GM18951 (cell line): ENCODE results near the gene PHACTR1.

ENCODE experiments used
- POLR2A ChIP-seq: IDR thresholded peaks from 4 replicates; pipeline ENCODE4 v1.6.1; 2011; ENCODE audit warnings: mild to moderate bottlenecking; ENCODE audit not compliant: insufficient read length, insufficient read depth; ENCODE audit errors: extremely low read depth
- in situ Hi-C: fragments of 300-500 bp; cut with MboI; formaldehyde crosslinking; loops from one replicate; pipeline ENCODE4 v1.12.0; 2022; ENCODE audit warnings: low sequenced_read_pairs, mixed read lengths, inconsistent platforms; ENCODE audit not compliant: unreplicated experiment

PHACTR1 gene

GRCh38 chr6:13024616-13025015, 308.0 kb downstream of the PHACTR1 start:
- TF ChIP-seq POLR2A = no peak

GRCh38 chr6:13025893-13026499, 309.4 kb downstream of the PHACTR1 start:
- in situ Hi-C loops = no loop called here
- no peak for TF ChIP-seq POLR2A

More at GRCh38 chr6:13024616-13025015, 308.0 kb downstream of the PHACTR1 start:
- in situ Hi-C loops = no loop called here

GRCh38 chr6:13026557-13026956, 310.0 kb downstream of the PHACTR1 start:
- in situ Hi-C loops = no loop called here
- no peak for TF ChIP-seq POLR2A

GRCh38 chr6:13027207-13027606, 310.6 kb downstream of the PHACTR1 start:
- no peak for TF ChIP-seq POLR2A
- in situ Hi-C loops = no loop called here

- in situ Hi-C loops = no loop called here
- TF ChIP-seq POLR2A = no peak
Observed at GRCh38 chr6:13030396-13030795, 313.8 kb downstream of the PHACTR1 start.

- in situ Hi-C loops = no loop called here
- no peak for TF ChIP-seq POLR2A
Observed at GRCh38 chr6:13032566-13032965, 316.0 kb downstream of the PHACTR1 start.

- in situ Hi-C loops = no loop called here
- no peak for TF ChIP-seq POLR2A
Observed at GRCh38 chr6:13033145-13033544, 316.6 kb downstream of the PHACTR1 start.

- in situ Hi-C loops = no loop called here
- no peak for TF ChIP-seq POLR2A
Observed at GRCh38 chr6:13034316-13034715, 317.7 kb downstream of the PHACTR1 start.

GRCh38 chr6:13035606-13036005, 319.0 kb downstream of the PHACTR1 start:
- TF ChIP-seq POLR2A = no peak
- in situ Hi-C loops = no loop called here

GRCh38 chr6:13038315-13038714, 321.7 kb downstream of the PHACTR1 start:
- TF ChIP-seq POLR2A = no peak
- in situ Hi-C loops = no loop called here

GRCh38 chr6:13038741-13039190, 322.2 kb downstream of the PHACTR1 start:
- TF ChIP-seq POLR2A = no peak
- in situ Hi-C loops = no loop called here

GRCh38 chr6:13044390-13044789, 327.8 kb downstream of the PHACTR1 start:
- no peak for TF ChIP-seq POLR2A
- in situ Hi-C loops = no loop called here

- in situ Hi-C loops = no loop called here
- TF ChIP-seq POLR2A = no peak
Observed at GRCh38 chr6:13044896-13045295, 328.3 kb downstream of the PHACTR1 start.

- in situ Hi-C loops = no loop called here
- no peak for TF ChIP-seq POLR2A
Observed at GRCh38 chr6:13045676-13046075, 329.1 kb downstream of the PHACTR1 start.

- no peak for TF ChIP-seq POLR2A
- in situ Hi-C loops = no loop called here
Observed at GRCh38 chr6:13046084-13046483, 329.5 kb downstream of the PHACTR1 start.
